ENCODE data around the gene MOB1B.

- no peak for TF ChIP-seq CTCF (IDR thresholded peaks at IDR 0.05)
- TF ChIP-seq POLR2A (IDR thresholded peaks at IDR 0.05) = no peak
Measured at GRCh38 chr4:70932984-70933383, 30.8 kb downstream of the MOB1B start.
